GM12873 (cell line): ENCODE measurements around the gene PRKAB2.

Experiments used
- TF ChIP-seq, protein P1 (sequence below): IDR thresholded peaks from 2 replicates; pipeline ENCODE4 v1.5.1; 2012; ENCODE audit warnings: low read depth, mild to moderate bottlenecking, moderate library complexity, low read length, control low read depth; ENCODE audit not compliant: insufficient read depth; ENCODE audit errors: missing control alignments

Gene PRKAB2, protein sequence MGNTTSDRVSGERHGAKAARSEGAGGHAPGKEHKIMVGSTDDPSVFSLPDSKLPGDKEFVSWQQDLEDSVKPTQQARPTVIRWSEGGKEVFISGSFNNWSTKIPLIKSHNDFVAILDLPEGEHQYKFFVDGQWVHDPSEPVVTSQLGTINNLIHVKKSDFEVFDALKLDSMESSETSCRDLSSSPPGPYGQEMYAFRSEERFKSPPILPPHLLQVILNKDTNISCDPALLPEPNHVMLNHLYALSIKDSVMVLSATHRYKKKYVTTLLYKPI

DNA sequence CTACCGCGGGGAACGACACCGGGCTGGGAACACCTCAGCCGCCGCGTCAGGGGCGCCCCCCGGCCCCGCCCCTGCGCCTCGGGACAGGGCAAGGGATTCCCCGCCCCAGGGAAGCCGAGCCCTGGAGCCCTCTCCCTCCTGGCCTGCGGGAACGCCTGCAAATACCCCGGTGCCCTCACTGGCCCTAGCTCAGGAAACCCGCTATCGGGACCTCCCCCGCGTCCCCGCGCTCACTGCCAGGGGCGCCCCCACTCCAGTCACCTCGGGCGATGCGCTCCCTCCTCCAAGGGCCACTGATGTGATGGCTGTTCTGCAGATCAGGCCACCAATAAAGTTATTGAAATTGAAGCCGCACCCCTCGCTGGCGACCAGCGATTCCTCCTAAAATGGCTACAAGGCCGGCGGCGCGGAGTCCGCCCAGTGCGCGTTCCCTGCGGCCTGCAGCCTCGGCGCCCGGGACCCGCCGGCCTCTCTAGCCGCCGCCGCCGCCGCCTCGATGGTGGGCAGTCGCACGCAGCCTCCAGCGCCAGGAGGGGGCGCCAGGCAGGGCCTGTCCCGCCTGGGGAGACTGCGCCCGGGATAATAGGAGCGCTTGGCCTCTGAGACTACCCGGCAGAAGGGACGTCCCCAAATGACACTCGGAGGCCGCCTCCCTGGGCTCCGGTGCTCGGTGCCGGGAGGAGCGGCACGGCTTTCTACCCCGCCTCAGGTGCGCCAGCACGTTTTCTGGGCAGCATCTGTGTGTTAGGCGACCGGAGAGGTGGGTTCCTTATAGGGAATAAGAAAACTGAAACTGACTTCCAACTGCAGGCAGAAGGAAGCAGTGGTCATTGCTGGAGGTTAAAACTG lies at the start of gene PRKAB2:
Gene PRKAB2, minus strand, starts transcription at position 303 of the 849 bp plus-strand sequence. CDS start 326 bp downstream, outside the sequence.
- TF ChIP-seq, protein P1, sequence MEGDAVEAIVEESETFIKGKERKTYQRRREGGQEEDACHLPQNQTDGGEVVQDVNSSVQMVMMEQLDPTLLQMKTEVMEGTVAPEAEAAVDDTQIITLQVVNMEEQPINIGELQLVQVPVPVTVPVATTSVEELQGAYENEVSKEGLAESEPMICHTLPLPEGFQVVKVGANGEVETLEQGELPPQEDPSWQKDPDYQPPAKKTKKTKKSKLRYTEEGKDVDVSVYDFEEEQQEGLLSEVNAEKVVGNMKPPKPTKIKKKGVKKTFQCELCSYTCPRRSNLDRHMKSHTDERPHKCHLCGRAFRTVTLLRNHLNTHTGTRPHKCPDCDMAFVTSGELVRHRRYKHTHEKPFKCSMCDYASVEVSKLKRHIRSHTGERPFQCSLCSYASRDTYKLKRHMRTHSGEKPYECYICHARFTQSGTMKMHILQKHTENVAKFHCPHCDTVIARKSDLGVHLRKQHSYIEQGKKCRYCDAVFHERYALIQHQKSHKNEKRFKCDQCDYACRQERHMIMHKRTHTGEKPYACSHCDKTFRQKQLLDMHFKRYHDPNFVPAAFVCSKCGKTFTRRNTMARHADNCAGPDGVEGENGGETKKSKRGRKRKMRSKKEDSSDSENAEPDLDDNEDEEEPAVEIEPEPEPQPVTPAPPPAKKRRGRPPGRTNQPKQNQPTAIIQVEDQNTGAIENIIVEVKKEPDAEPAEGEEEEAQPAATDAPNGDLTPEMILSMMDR, result peak; percentile 70

DNA sequence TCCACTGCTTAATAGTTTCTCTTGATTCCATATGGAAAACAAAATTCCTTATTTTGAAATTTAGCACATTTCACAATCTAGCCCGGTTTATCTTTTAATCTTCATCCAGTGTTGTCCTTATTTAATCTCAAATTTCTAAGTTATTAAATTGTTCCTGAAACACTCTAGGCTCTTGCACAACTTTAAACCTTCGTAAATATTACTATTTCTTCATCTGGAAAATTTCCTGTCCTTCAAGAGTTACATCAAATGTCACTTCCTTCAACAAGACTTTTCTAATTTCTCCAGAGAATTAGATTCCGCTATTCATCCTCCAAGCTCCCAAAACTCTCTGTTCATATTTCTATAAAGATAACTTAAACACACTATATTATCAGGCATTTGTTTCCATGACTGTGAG lies 46.3 kb upstream of the PRKAB2 start:
- TF ChIP-seq, protein P1, result no peak

DNA sequence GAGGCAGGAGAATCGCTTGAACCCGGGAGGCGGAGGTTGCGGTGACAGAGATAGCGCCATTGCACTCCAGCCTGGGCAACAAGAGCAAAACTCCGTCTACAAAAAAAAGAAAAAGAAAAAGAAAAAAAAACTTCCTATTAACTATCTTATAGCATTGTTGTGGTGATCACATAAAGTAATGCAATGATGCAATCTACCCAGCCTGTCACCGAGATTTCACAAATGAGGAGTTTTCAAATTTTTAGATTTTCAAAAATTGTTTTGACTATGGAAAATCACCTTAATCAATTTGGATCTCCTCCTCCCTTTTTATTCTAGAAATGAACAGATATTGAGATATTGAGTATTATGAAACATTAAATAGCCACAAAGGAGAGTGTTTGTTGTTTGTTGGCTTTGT lies 44.9 kb upstream of the PRKAB2 start:
- TF ChIP-seq, protein P1, result no peak

DNA sequence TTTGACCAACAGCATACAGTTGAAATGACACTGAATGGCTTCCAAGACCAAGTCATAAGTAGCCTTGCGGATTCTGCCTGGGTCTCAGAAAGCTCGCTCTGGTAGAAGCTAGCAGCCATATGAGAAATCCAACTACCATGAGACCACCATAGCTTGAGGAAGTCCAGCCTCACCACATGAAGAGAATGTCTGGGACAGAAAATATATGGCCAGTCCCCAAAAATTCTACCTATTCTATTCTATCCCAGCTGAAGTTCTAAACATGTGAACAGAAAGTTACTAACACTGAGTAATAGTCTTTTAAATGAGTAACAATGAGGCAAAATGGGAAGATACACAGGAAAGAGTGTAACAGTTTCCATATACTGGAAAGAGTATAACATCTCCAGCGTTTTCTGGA lies 43.9 kb upstream of the PRKAB2 start:
- TF ChIP-seq, protein P1, result no peak

DNA sequence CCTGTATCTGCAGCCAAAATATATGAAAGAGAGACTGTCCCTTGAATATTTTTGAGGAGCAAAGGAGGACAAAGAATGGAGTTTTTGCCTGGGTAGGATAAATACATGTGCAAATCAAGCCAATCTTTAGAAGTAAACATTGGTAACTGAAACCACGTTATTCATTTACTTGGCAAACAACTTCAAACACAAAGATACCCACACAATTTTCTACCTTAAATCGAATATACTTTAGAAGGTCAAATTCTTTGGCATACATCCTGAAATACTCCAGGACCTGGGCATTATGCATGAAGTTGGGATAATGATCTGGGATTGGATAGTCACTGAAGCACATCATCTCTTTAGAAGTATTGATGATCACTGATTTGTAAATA lies 43.3 kb upstream of the PRKAB2 start:
- TF ChIP-seq, protein P1, result no peak

DNA sequence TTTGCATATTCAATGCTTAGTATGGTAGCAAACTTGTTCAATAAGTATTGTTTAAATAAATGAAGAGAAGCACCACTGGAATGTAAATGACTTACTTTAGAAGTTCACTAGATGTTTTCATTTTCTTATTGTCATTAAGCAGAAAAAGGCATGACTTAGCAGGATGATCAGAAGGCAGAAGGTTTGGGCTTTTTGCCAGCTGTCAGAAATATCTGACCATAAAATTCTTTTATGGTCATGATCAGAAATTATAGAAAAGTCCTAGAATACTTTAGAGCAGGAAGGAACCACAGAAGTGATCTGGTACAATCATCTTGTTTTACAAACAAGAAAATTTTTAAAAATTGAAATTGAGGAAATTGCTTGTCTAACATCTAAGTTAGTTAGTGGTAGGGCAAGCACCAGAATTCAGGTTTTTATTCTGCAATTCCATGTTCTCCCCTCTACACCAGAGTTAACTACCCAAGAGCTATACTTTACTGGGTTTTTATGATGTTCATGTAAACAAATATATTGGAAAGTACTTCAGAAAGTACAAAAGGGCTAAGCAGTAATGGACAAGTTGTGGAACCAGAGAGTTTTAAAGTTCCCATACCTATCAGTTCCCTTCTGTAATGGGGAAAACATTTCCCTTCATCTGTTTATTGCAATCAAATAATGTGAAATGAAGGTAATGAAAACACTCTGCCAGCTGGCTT lies 42.7 kb upstream of the PRKAB2 start:
- TF ChIP-seq, protein P1, result no peak

DNA sequence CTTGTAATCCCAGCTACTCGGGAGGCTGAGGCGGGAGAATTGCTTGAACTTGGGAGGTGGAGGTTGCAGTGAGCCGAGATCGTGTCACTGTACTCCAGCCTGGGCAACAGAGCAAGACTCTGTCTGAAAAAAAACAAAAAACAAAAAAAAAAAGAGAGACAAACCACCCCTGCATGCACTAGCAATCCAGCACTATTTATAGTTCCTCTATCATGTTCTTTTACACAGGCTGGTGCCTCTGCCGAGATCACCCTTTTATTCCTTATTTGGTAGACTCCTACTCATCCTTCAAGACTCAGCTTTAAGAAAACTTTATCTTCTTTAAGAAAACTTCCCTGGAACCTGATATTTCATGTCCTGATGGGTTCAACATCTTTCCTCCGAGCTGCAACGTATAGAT lies 42.1 kb upstream of the PRKAB2 start:
- TF ChIP-seq, protein P1, result no peak
